Raji (cell line): ENCODE data around the gene AKR1C1.
"Not testable (repeated sequence)": the region's sequence is repeated elsewhere in the genome, so short reads cannot be mapped to it uniquely, and the experiment has no call there.

Experiments used
- POLR2A ChIP-seq: IDR thresholded peaks from 2 replicates; pipeline ENCODE4 v1.6.1; 2011; ENCODE audit warnings: low read depth, low read length, control low read depth; ENCODE audit not compliant: insufficient read depth

Gene AKR1C1

GRCh38 chr10:5002013-5002727 is 39.0 kb downstream of the AKR1C1 start:
- no peak for TF ChIP-seq POLR2A

- not testable (repeated sequence) for TF ChIP-seq POLR2A
Observed at GRCh38 chr10:5003127-5004029, 40.2 kb downstream of the AKR1C1 start, which contains the start of gene AKR1C2. Gene AKR1C2, minus strand, starts transcription at chr10:5003857. Its CDS starts 22 bp downstream, at chr10:5003835.

- TF ChIP-seq POLR2A = no peak
Observed at GRCh38 chr10:5012595-5012994, 49.4 kb downstream of the AKR1C1 start.

DNA sequence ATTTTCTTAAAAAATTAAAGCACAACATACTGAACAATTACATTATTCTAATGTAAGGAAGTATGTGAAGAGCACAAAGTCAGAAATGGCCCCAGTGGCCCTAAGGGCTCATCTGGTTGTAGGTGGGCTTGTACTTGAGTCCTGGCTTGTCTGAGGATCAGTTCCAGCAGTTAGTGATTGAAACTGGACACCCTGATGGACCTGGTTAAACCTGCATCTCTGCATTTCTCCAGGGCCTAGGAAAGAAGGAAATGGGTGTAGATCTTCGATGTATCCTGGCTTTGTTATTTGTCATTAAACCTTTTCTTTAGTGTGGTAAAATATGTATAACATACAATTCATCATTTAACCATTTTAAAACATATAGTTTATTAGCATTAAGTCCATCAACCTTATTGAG is 50.2 kb downstream of the AKR1C1 start:
- no peak for TF ChIP-seq POLR2A

DNA sequence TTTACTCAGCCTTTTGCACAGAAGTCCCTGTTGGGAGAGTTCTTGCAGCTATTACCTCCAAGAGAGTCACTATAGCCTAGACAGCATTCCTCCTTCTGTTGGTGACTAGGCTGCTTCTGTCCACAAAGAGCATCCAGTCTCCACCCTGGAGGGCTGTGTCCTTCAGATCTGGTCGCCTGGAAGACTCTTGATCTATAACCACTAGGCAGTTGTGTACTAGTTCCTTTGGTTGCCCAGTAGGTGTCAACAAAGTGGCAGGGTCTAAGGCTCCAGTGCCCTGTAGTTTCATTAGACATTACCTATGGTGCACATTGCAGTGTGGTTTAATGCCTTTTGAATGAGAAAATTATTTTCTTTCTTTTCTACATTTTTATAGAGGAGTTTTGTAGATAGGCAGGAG is 51.7 kb downstream of the AKR1C1 start:
- TF ChIP-seq POLR2A = no peak

GRCh38 chr10:5018134-5018533 is 54.9 kb downstream of the AKR1C1 start:
- TF ChIP-seq POLR2A = no peak

DNA sequence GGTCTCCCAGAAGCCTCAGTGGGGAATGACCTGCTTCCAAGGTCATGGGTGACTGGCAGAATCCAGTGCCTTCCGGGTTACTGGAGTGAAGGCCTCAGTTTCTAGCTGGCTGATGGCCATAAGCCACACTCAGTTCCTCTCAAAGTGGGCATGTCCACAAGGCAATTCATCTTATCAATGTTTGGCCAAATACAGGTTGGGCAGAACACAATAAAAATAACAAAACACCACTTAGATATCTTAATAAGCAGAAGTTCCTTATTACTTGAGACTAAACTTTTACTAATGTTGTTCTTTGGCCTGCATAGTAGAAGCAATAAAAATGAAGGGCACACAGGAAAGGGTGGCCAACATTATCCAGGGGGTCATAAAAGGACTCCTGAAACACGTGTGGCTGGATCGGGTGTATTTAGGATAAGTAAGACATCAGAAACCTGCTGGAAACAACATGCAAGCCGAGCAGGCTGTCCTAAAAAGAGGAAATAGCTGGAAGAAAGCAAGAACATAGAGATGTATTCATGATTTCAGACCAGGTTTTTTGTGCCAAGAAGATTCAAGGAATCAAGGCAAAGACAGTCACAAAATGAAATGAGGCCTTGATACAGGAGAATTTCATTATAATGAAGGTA is 60.1 kb downstream of the AKR1C1 start:
- no peak for TF ChIP-seq POLR2A

DNA sequence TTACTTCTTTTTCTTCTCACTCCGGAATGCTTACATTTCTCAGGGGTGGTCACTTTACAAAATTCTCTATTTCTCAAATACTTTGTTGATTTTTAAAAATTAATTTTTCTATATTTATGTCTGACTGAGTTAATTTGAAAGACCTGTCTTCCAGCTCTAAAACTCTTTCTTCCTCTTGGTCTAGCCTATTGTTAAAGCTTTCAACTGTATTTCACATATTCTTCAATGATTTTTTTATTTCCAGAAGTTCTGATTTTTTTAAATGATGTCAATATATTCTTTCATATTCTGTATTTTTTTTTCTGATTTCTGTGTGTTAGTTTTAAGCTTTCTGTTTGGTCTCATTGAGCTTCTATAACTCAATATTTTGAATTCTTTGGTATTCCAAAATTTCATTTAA is 67.8 kb downstream of the AKR1C1 start:
- no peak for TF ChIP-seq POLR2A
